ENCODE results near the gene RPL21.
"Not testable (repeated sequence)": the region's sequence is repeated elsewhere in the genome, so short reads cannot be mapped to it uniquely, and the experiment has no call there.

RPL21 gene

DNA sequence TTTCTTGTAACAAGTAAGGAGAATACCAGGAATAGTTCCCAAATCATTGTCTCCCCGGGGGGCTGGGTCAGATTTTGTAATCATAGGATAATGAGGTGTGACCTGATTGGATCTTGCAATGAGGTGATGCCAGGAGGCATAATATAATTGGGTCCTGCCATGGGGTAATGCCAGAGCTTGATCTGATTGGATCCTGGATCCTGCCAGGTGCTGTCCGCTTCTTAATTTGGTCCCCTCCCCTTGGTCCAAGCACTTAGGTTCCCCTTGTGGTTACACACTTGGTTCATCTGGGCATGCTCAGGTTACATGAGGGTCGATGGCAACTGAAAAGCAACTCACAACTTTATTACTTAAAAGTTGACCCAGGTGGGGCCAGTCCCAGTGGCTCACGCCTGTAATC lies 39.4 kb downstream of the RPL21 start:
- DNase-seq, result no peak

DNA sequence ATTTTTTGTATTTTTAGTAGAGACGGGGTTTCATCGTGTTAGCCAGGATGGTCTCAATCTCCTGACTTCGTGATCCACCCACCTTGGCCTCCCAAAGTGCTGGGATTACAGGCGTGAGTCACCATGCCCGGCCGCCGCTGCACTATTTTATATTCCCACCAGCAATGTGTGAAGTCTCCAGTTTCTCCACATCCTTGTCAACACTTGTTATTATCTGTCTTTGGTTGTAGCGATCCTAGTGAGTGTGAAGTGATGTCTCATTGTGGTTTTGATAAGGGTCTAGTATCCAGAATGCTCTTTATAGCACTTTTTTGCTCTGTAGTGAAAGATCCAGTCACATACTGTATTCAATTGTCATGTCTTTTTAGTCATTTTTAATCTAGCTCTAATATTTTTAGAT lies 40.6 kb downstream of the RPL21 start:
- not testable (repeated sequence) for DNase-seq

DNA sequence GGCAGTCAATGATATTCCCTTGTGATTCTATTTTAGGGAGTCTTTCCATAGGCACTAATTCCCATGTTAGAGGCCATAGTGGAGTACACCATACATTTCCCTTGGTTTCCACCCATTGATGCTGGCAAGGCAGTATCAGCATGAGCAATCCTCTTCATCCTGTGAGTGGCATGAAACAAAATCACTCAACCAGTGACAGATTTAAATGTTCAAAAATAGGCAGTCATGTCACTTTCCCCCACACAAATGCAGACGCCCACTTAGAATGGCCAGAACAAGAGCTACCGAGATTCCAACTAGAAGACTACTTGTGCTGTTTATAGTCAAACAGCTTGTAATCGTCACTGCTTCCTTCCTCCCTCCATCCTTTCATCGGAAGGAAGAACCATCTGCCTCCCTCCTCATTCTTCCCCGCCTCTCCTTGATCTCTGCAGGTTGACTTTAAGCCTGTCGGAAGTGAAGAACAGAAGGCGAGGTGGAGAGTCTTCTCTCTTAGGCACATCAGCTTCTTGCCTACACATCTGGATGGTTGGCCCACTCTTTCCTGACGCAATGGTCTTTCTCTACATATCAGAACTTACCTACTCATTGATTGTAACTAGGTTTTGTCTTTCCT lies 41.8 kb downstream of the RPL21 start:
- DNase-seq, result no peak

DNA sequence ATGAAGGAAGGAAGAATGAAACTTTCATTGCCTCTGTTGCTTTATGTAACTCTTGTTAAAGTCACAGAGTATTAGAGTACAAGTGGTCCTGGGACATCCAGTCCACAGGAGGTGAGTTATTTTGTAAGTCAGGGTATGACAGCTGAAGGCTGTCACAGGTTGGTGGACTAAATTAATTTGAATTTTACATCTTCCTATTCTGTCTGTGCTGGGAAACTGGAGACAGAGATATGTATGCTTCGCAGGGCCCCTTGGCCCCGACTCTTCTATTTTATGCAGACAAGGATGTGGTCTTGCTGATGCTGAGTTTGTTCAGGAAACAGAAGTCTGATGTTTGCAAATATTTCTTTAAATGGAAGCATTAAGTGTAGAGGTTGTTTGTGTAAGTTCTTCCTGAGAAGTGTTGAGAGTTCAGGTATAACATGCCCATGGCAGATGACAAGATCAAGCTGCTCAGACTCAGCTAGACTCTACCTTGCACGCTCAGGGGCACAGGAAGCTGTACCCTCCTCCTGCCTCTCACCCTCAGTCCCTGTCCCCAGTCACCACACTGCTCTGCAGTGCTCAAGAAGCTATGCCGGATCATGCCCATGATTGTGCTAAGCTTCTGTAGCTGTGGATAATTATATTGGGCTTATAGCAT lies 42.6 kb downstream of the RPL21 start:
- no peak for DNase-seq

DNA sequence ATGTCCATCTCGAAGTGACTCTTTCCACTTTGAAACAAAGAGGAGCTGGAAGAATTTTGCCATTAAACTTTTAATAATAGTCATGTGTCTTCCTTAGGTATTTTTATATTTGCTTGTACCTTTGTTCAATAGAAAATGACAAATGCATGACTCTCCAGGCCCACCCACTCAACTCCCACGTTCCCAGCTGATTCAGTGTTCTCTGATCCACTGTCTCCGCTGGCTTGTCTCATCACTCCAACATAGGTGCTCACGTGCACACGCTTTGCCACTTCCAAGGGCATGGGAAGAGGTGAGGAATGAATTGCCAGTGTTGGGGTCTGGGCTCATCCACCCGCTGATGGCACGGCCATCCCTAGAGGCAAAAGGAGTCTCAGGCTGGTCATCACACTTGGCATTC lies 43.7 kb downstream of the RPL21 start:
- peak in 1 of 3 donors; percentile 16 for DNase-seq

DNA sequence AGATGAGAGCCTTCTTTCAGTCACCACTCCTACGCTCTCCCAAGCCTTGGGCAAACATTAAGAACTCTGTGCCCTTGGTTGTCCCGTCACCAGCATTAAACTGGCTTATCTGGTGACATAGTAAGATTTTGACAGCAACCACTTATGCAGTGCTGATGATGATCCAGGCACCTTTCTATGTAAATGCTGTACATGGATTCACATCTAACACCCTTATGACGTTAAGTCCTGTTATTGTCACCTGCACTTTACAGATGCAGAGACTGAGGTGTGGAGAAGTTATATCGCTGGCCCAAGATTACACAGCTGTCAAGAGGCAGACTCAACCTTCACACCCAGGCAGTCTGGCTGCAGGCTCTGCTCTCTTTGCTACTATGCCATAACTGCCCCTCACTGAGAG lies 44.3 kb downstream of the RPL21 start:
- DNase-seq, result no peak

DNA sequence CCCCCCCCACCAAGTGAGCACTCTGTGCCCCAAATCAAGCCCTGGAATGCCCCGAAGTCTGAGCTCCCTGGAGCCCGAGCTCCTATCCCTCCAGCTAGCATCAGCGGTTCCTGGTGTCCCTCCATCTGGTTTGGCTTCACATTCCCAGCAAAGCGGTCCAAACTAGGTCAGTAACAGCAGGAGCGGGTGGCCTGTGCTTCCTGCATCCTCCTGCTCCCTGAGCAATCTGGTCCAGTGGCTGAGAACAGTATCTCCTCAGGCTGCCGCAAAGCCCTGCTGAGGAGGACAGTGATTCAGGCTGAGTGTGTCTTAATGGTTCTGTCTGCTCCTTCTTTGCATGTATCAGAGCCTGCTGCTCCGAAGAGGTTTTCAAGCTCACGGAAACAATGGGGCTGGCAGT lies 45.1 kb downstream of the RPL21 start:
- no peak for DNase-seq

DNA sequence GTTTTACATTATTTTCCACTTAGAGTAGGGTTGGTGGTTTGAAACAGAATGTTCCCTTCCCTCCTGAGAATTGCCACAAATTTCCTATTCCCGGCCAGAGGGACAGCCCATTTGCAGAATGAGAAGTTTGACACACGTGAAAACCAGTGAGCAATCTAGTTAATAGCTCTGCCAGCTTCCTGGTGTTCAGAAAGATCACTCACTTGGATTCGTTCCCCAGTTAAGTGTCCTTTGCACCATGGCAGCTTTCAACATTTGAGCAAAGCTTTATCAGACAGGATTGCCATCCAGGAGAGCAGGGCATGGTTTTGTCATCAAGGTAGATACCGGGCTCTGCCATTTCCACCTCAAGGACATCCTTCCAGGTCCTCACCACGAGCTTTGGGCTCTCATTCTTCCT lies 47.5 kb downstream of the RPL21 start:
- DNase-seq, result no peak

DNA sequence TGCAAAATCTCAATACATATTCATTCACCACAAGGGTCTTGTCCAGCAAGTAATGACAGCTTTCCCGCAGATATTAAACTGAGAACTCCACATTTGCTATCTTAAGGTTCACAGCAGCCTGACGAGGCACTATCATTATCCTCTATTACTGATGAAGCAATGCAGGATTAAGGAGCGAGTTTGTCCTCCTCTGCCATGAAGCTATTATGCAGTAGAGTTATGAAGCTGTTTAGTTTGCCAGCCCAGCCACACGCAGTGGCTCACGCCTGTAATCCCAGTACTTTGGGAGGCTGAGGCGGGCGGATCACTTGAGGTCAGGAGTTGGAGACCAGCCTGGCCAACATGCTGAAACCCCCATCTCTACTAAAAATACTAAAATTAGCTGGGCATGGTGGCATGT lies 49.0 kb downstream of the RPL21 start:
- not testable (repeated sequence) for DNase-seq

DNA sequence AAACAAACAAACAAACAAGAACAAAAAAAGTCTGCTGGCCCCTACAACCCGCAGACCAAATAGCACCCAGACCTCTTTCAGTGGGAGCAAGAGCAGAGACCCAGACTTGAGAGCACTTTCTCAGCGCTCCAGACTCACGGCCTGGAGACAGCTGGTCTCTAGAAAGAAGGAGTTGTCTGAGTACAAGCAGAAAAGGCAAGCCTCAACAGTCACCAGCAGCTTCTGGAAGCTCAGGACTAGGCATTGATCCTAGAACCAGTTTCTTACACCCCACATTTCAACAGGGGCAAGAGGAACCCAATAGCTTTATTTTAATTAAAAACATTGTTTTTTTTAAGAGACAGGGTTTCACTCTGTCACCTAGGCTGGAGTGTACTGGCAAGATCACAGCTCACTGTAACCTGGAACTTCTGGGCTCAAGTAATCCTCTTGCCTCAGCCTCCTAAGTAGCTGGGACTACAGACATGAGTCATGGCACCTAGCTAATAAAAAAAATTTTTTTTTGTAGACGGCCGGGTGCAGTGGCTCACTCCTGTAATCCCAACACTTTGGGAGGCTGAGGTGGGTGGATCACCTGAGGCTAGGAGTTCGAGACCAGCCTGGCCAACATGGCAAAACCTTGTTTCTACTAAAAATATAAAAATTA lies 49.7 kb downstream of the RPL21 start:
- no peak for DNase-seq

DNA sequence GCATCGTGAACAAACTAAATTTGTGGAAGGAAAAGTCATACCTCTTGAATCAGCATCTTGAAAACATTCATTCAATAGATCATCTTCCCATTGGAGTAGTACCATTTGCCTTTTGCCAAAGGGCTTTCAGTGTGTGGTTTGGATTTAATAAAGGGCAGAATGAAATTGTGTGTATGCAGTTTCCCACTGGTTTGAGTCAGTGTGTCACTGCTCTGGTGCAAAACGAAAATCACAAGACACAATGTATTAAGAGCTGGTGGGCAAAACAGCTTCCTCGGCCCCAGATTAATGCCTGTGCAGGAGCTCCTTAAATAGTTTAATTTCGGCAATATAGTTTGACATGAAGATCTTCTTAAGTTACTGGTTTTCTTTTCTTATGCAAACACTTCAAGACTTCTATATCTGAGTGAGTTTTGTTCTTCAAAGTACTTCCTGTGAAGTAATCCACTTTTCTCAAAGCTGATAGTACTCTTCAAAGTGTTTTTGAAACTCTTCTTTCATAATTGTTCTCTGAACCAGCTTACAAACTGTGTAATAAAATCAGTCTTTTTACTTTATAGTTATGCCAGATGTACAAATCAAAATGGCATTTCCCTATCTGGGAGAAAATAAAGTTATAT lies 51.4 kb downstream of the RPL21 start:
- DNase-seq, result no peak

DNA sequence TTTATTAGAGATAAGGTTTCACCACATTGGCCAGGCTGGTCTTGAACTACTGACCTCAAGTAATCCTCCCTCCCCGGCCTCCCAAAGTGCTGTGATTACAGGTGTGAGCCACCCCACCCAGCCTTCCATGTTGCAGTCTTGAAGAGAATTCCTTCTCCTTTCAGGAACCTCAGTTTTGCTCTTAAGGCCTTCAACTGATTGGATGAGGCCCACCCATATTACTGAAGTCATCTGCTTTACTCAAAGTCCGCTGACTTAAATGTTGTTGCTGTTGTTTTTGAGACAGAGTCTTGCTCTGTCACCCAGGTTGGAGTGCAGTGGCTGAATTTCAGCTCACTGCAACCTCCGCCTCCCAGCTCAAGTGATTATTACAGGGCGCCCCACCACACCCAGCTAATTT lies 52.7 kb downstream of the RPL21 start:
- DNase-seq, result no peak

DNA sequence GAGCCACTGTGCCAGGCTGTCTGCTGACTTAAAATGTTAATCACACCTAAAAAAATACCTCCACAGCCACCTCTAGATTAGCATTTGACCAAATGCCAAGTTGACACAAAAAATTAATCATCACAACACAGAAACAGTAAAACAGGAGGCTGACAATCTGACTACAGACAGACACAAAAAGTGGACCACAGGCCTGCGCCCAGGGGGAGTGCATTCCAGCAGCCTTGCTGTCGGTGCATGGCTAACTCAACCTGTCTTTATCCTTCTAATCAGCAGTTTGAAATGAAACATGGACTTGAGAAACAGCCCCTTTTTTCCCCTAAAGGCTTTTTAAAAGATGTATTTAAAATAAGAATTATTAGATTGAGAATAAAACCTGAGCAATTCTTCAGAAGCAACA lies 53.3 kb downstream of the RPL21 start:
- no peak for DNase-seq

Data from suppressor macrophage treated with lipopolysaccharide for 1 hour (primary cell).